ENCODE data around the gene INHA.

Gene INHA

GRCh38 chr2:219559156-219559915, 12.8 kb upstream of the INHA start:
- no peak for DNase-seq

GRCh38 chr2:219560037-219560892, 11.8 kb upstream of the INHA start:
- peak; percentile 31 for DNase-seq

DNA sequence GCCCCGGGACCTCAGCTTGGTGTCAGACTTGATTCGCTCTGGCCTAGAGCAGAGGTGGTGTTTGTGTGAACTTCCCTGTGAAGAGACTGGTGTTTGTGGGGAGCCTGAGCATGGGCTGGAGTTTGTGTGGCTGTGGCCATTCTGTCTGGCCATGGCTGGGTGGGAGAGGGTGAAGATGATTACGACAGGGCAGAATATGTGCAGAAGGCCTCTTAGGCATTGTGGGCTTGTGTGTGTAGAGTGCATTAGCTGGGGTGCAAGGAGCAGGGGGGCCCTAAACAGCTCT, 11.3 kb upstream of the INHA start:
- DNase-seq, result no peak

GRCh38 chr2:219561179-219562048, 10.7 kb upstream of the INHA start:
- DNase-seq, result no peak

DNA sequence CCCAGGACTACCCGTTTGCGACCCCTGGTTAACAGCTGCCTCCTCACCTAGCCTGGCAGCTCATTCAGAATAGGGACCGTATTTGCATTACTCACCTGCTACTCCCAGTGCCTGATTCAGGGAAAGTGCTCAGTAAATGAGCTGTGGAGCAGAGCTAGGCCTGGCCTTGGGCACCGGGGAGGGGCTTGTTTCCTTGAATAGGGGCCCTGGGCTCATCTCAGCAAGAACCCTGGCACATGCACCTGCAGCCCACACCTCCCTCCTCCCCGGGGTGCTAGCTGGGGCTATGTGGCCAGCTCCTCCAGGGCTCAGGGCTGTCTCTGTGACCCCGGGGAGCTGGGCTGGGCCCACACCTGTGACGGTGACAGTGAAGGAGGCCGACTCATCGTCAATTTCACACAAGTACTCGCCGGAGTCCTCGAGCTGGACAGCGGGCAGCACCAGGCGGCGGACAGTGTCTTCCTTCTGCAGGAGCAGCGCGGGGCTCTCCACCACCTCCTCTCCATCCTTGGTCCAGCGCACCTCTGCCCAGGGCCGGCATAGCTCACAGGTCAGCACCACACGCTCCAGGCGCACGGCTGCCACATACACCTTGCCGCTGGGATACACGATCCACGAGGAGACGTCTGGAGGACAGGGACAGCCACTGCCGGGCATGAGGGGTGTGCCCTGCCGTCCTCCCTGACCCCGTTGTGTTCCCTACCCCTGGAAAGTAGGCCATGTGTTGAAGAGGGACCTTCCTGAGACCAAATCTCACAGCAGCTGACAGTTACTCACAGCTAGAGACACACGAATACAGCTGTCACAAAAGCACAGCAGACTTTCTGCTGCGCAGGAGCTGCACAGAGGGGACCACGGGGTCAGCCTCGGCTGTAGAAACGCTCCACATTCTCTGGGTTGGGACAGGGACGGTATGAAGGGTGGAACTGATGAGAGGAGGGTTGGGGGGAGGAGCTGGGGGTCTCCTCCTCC, 9.8 kb upstream of the INHA start:
- no peak for DNase-seq

DNA sequence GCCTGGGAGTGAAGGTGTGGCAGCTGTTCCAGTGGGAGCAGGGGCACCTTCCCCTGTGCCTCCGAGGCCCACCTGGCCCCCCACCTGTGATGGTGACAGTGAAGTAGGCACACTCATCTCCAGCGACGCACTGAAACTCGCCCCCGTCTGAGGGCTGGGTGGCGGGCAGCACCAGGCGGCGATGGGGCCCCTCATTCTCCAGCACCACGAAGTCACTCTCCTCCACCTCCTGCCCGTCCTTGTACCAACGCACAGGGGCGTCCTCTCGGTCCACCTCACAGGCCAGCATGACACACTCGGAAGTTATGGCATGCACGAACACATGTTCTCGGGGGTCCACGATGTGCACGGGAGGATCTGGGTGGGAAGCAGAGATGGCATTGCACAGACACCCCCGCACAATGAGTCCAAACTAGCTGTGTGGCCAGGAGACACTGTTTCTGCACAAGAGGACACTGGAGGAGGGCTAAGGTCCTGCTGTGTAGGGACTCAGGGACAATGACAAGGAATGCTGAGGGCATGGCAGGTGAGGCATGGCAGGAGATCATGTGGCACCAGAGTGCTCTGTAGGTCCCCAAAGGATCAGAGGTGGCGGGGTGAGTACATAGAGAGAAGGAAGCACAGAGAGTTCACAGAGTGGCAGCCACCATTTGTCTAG, 8.7 kb upstream of the INHA start:
- DNase-seq, result no peak

- no peak for DNase-seq
Measured at GRCh38 chr2:219565130-219566080, 6.7 kb upstream of the INHA start.

DNA sequence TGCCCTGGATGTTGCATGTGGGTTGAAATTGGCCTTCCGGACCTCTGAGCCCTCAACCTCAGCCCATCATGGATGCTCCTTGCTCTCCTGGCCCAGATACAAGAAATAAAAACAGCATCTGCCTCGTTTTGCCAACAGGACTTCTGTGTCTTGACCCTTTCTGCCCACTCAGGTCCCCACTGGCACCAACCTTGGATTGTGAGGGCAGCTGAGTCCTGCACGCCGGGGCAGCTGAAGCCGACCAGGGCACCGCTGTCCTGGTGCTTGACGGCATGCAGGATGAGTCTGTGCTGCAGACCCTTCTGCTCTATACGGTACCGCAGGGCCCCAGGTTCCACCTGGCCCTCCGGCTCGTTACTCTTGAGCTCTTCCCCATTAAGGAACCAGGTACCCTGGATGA, 5.5 kb upstream of the INHA start:
- DNase-seq, result no peak

DNA sequence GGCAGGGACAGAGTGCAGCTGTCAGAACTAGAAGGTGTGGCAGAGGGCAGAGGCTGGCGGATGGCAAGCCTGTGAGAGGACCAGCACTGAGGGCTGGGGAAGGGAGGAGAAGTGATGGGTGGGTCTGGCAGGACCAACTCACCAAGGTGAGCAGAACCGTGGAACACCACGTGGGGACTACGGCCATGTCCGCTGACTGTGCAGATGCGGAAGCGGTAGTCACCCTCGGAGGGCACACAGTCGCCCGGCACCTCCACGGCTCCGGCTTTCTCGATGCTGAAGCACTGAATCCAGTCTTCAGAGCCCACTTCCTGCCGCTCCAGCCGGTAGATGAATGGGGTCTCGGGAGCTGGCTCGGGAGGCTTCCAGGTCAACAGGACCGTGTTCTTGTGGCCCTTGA, 5.0 kb upstream of the INHA start:
- DNase-seq, result no peak

- no peak for DNase-seq
Measured at GRCh38 chr2:219567791-219568361, 4.2 kb upstream of the INHA start.

GRCh38 chr2:219569041-219569440, 3.1 kb upstream of the INHA start:
- DNase-seq, result no peak

GRCh38 chr2:219569635-219570034, 2.5 kb upstream of the INHA start:
- no peak for DNase-seq

DNA sequence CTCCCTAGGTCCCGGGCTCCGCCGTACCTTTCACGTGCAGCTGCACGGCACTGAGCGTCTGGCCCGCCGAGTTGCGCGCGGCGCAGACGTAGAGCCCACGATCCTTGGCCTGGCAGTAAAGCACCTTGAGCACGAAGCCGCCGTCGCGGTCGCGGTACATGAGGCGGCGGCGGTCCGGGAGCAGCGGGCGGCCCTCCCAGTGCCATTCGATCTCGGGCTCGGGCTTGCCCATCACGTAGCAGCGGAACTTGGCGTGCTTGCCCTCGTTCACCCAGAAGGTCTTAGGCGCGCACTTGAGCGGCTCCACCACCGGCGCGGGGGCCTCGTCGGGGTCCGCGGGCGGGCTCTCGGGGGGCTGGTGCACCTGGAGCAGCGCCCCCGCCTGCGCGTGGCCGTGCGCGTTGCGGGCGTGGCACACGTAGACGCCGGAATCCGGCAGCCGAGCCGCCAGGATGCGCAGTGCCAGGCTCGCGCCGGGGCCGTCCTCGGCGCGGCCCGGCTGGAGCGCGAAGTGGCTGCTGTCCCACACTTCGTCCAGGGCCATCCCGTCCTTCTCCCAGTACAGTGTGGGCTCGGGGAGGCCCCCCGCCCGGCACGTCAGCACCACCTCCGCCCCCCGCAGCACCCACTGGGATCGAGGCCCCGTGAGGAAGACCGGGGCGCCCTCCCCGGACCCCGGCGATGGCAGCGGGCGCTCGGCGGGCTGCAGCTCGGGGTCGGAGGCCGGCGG, 1.8 kb upstream of the INHA start:
- no peak for DNase-seq

GRCh38 chr2:219570924-219571310, 1.2 kb upstream of the INHA start:
- no peak for DNase-seq

DNA sequence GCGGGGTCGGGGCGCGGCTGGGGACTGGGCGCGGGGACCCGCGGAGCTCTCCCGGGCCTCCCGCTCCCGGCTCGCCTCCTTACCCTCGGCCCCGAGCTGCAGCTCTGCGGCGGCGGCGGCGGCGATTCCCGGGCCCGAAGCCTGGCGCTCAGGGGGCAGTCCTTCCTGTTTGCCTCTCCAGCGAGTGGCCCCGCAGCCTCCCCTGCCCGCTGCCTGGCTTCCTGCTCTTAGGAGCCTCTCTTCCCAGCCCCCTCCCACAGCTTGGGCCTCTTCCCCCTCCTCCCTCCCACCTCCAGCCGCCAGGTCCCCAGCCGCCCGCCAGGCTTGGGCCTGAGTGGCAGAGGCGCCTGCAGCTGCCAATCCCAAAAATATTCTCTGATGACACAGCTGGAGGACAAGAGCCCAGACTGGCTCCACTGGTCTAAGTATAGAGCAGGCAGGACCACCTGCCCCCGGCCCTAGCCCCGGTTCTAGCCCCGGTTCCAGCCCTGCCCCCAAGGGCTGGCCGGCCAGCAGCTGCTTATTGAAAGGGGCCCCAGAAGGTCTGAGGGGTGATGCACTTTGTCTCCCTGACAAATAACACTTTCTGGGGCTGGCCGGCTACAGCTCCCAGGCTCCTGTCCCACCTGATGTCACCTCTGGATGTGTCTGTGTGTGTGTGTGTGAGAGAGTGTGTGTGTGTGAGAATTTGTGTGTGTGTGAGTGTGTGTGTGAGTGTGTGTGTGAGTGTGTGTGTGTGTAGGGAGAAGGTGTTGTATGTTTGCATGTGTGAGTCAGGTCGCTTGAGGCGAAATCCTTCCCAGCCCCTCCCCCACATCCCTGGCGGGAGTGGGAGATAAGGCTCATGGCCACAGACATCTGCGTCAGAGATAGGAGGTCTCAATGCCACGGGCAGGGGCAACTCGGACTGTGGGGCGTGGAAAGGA, 536 bp upstream of the INHA start, which contains the start of gene OBSL1:
Gene OBSL1, minus strand, starts transcription at position 229 of the 926 bp plus-strand sequence. CDS start 307 bp downstream, outside the sequence.
- no peak for DNase-seq

- DNase-seq, result no peak
Measured at GRCh38 chr2:219573166-219573565, 1.1 kb downstream of the INHA start.

- no peak for DNase-seq
Measured at GRCh38 chr2:219574484-219575311, 2.6 kb downstream of the INHA start.

All from CD4-positive, alpha-beta T cell treated with Interleukin-21 for 1 hour (primary cell).